ENCODE measurements around the gene TMX1.

The TMX1 gene

DNA sequence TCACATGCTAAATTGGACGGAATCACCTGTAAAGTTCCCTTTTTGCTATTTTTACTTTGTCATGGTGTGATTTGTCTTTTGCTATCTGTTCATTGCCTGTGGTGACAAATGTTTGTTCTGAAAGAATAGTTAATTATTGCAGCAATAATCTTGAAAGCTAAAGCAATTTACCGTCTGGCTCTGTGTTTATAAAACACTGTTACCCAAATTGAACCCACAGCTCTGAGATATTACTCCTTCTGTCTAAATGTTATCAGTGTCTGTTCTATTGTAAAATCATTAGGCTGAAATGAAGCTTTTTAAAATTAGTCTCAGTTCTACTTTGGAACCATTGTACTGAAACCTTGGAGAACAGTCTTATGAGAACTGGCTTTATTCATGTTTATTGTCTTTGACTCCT, 42.5 kb downstream of the TMX1 start:
- TF ChIP-seq, protein P1, sequence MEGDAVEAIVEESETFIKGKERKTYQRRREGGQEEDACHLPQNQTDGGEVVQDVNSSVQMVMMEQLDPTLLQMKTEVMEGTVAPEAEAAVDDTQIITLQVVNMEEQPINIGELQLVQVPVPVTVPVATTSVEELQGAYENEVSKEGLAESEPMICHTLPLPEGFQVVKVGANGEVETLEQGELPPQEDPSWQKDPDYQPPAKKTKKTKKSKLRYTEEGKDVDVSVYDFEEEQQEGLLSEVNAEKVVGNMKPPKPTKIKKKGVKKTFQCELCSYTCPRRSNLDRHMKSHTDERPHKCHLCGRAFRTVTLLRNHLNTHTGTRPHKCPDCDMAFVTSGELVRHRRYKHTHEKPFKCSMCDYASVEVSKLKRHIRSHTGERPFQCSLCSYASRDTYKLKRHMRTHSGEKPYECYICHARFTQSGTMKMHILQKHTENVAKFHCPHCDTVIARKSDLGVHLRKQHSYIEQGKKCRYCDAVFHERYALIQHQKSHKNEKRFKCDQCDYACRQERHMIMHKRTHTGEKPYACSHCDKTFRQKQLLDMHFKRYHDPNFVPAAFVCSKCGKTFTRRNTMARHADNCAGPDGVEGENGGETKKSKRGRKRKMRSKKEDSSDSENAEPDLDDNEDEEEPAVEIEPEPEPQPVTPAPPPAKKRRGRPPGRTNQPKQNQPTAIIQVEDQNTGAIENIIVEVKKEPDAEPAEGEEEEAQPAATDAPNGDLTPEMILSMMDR (IDR thresholded peaks at IDR 0.05; ENCODE audit: low read depth, low read length) = no peak
- TF ChIP-seq, protein P2, sequence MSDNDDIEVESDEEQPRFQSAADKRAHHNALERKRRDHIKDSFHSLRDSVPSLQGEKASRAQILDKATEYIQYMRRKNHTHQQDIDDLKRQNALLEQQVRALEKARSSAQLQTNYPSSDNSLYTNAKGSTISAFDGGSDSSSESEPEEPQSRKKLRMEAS (IDR thresholded peaks at IDR 0.05; ENCODE audit: low read depth, low read length) = no peak
- TF ChIP-seq MYC (IDR thresholded peaks at IDR 0.05; ENCODE audit: low read depth, low read length) (no peak), POLR2A (IDR thresholded peaks at IDR 0.05; ENCODE audit: extremely low read depth, insufficient read length) (no peak)
- no peak for DNase-seq (ENCODE audit: low read depth)
- H3K4me3 ChIP-seq (ENCODE audit: low read depth, low read length) = no peak overlapping the region

DNA sequence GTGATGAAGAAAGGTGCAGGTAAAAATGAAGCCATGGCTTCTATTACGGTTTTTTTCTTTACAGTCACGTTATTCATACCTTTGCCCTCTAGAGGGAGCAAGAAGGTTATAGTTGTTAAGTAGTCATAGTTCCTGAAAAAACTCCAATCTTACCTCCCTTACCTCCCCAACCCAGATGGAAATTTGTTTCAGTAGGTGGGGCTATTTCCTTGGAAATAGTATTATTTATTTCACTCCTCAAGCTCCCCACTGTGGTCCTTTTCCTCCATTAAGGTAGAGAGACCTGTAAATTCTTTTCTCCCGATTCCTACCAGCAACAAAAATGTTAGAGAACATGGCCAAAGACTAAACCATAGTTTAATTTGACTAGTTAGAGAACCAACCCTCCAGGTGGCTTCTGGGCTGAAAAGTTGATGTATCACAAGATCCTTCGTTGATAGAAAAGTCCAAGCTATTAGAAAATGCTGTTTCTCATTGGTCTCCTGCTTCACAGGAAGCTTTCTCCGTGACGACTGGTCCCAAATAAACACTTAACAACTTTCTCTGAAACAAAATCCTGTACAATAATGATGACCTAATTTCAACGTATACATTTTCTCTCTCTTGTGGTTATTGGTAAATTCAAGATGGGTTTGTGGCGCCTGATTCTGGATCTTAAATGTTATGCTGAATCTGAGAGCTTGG, 43.5 kb downstream of the TMX1 start:
- DNase-seq (ENCODE audit: low read depth) = peak; percentile 56
- no peak overlapping the region for H3K4me3 ChIP-seq (ENCODE audit: low read depth, low read length)
- TF ChIP-seq, protein P1 (IDR thresholded peaks at IDR 0.05; ENCODE audit: low read depth, low read length) = peak; percentile 51
- TF ChIP-seq POLR2A (IDR thresholded peaks at IDR 0.05; ENCODE audit: extremely low read depth, insufficient read length) (no peak), MYC (IDR thresholded peaks at IDR 0.05; ENCODE audit: low read depth, low read length) (no peak)
- TF ChIP-seq, protein P2 (IDR thresholded peaks at IDR 0.05; ENCODE audit: low read depth, low read length) = peak; percentile 36; the same call in 1 of the 2 replicates

DNA sequence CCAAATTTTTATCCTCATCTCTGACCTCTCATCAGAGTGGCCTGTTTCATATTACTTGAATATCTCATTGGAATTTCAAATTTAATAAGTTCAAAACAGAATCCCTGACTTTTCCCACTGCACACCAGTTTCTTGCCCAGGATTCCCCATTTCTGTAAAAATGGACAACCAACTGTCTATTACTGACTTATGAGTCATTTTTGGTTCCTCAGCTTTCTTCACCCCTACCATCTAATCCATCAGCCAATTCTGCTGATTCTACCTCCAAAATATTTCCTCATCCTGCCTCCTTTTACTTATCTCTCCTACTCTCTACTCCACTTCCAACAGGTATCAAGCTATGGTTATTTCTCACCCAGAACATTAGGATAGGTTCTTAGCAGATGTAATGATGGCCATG, 44.2 kb downstream of the TMX1 start:
- DNase-seq (ENCODE audit: low read depth) = no peak
- no peak overlapping the region for H3K4me3 ChIP-seq (ENCODE audit: low read depth, low read length)
- no peak for TF ChIP-seq POLR2A (IDR thresholded peaks at IDR 0.05; ENCODE audit: extremely low read depth, insufficient read length)
- TF ChIP-seq, protein P1 (IDR thresholded peaks at IDR 0.05; ENCODE audit: low read depth, low read length) = no peak
- TF ChIP-seq MYC (IDR thresholded peaks at IDR 0.05; ENCODE audit: low read depth, low read length) = no peak
- TF ChIP-seq, protein P2 (IDR thresholded peaks at IDR 0.05; ENCODE audit: low read depth, low read length) = no peak

DNA sequence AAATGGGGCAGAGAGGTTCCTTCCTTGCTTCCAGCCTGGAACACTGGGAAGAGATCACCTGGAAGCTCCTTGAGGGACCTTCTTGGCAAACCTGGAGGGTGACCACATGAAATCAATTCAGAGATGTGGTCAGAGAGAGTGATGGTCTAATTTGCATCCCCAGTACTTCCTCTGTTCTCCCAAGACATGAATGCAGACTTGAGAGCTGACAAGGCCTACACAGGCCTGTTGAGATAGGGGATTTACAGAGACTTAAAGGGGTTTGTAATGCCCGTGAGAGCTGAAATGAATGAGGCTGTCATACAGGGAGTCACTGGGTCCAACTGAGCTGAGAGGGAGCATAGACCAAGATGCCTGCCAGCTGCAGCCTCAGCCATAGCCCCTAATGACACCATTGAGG, 45.1 kb downstream of the TMX1 start:
- DNase-seq (ENCODE audit: low read depth) = no peak
- TF ChIP-seq POLR2A (IDR thresholded peaks at IDR 0.05; ENCODE audit: extremely low read depth, insufficient read length) = no peak
- TF ChIP-seq, protein P2 (IDR thresholded peaks at IDR 0.05; ENCODE audit: low read depth, low read length) = no peak
- TF ChIP-seq MYC (IDR thresholded peaks at IDR 0.05; ENCODE audit: low read depth, low read length) = no peak
- TF ChIP-seq, protein P1 (IDR thresholded peaks at IDR 0.05; ENCODE audit: low read depth, low read length) = no peak
- H3K4me3 ChIP-seq (ENCODE audit: low read depth, low read length) = no peak overlapping the region

DNA sequence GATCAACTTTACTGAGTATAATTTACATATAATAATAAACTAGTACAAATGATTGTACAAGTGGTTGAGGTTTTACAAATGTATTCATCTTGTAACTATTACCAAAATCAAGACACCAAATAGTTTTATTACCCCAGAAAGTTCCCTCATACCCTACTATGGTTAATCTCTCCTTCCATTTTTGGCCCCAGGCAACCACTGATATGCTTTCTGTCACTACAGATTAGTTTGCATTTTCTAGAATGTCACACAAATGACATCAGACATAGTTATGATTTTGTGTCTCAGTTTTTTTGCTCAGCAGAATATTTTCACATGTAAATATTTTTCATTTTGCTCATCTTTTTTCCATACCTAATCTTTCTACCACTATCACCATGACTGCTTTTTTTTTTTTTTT, 49.1 kb downstream of the TMX1 start:
- TF ChIP-seq POLR2A (IDR thresholded peaks at IDR 0.05; ENCODE audit: extremely low read depth, insufficient read length) (no peak), MYC (IDR thresholded peaks at IDR 0.05; ENCODE audit: low read depth, low read length) (no peak)
- TF ChIP-seq, protein P1 (IDR thresholded peaks at IDR 0.05; ENCODE audit: low read depth, low read length) = no peak
- TF ChIP-seq, protein P2 (IDR thresholded peaks at IDR 0.05; ENCODE audit: low read depth, low read length) = no peak
- DNase-seq (ENCODE audit: low read depth) = no peak
- no peak overlapping the region for H3K4me3 ChIP-seq (ENCODE audit: low read depth, low read length)
